PC-3 (cell line): ENCODE results near the gene SIGLEC12. TPM values are rescaled to one million over a fixed set of nuclear protein-coding genes. Genes with fewer than 3 reads are reported as not detected.
"Not testable (repeated sequence)": the region's sequence is repeated elsewhere in the genome, so short reads cannot be mapped to it uniquely, and the experiment has no call there.

Experiments
- ATAC-seq: fragments of 200-7000 bp; cut with Tn5 transposase; 2 replicates; pipeline ENCODE4 v1.9.1; 2020; ENCODE audit warnings: mild to moderate bottlenecking, moderate library complexity
- BruUV-seq: library from RNA; stranded (reverse); fragments of 400-500 nt; replicated peaks from 2 replicates; lab custom pipeline; 2021; lab: Mats Ljungman, UMichigan
- CTCF ChIA-PET: fragments of 300-600 bp; sonication (Branson Sonifier 250); formaldehyde crosslinking; loops from one replicate; lab custom pipeline; 2022; ENCODE audit warnings: antibody characterized with exemption; lab: Charles Lee
- POLR2A ChIA-PET: fragments of 300-600 bp; sonication (Branson Sonifier 250); formaldehyde crosslinking; loops from one replicate; lab custom pipeline; 2022; ENCODE audit warnings: antibody characterized with exemption; ENCODE audit not compliant: unreplicated experiment; lab: Charles Lee
- DNase-seq: peaks from one replicate; pipeline ENCODE4 v3.0.0-alpha.2; 2015
- H2AFZ ChIP-seq: fragments of 300-600 bp; sonication (generic); 2 replicates; pipeline ENCODE4 v1.6.0; 2016; ENCODE audit warnings: antibody characterized with exemption, low read length
- H3F3A ChIP-seq: fragments of 300-600 bp; sonication (generic); one replicate; pipeline ENCODE4 v1.6.0; 2017; ENCODE audit warnings: antibody characterized with exemption, low read length, control low read depth, mild to moderate bottlenecking; ENCODE audit not compliant: unreplicated experiment
- H3K27ac ChIP-seq: fragments of 300-600 bp; sonication (generic); 2 replicates; pipeline ENCODE4 v1.5.1; 2016; ENCODE audit warnings: mild to moderate bottlenecking, low read length
- H3K27me3 ChIP-seq: fragments of 300-600 bp; sonication (generic); 2 replicates; pipeline ENCODE4 v1.6.1; 2016; ENCODE audit warnings: low read length, mixed read lengths
- H3K36me3 ChIP-seq: fragments of 300-600 bp; sonication (generic); 2 replicates; pipeline ENCODE4 v1.6.1; 2016; ENCODE audit warnings: low read depth, mixed run types, low read length, mixed read lengths
- H3K4me1 ChIP-seq: fragments of 300-600 bp; sonication (generic); 2 replicates; pipeline ENCODE4 v1.5.1; 2016; ENCODE audit warnings: low read length; ENCODE audit not compliant: insufficient read depth
- H3K4me2 ChIP-seq: fragments of 300-600 bp; sonication (generic); 2 replicates; pipeline ENCODE4 v1.6.0; 2016; ENCODE audit warnings: low read length
- H3K4me3 ChIP-seq: fragments of 300-600 bp; sonication (generic); 2 replicates; pipeline ENCODE4 v1.5.1; 2016; ENCODE audit warnings: mild to moderate bottlenecking, low read length, mixed read lengths
- H3K79me2 ChIP-seq: fragments of 300-600 bp; sonication (generic); 2 replicates; pipeline ENCODE4 v1.6.1; 2017; ENCODE audit warnings: low read length, mixed read lengths
- H3K9ac ChIP-seq: fragments of 300-600 bp; sonication (generic); 2 replicates; pipeline ENCODE4 v1.6.0; 2016; ENCODE audit warnings: mild to moderate bottlenecking, low read length
- H3K9me2 ChIP-seq: fragments of 300-600 bp; sonication (generic); replicated peaks from 2 replicates; pipeline ENCODE4 v1.6.1; 2016; ENCODE audit warnings: mixed run types, low read length, mixed read lengths
- H3K9me3 ChIP-seq: fragments of 300-600 bp; sonication (generic); 2 replicates; pipeline ENCODE4 v1.6.1; 2016; ENCODE audit warnings: low read length, mixed read lengths
- H4K20me1 ChIP-seq: fragments of 300-600 bp; sonication (generic); 2 replicates; pipeline ENCODE4 v1.6.1; 2016; ENCODE audit warnings: low read length, mixed read lengths
- EZH2 ChIP-seq: fragments of 300-600 bp; sonication (generic); IDR thresholded peaks from one replicate; pipeline ENCODE4 v1.6.1; 2017; ENCODE audit warnings: antibody characterized with exemption, mild to moderate bottlenecking, low read length; ENCODE audit not compliant: unreplicated experiment
- EZH2phosphoT487 ChIP-seq: fragments of 300-600 bp; sonication (generic); IDR thresholded peaks from 2 replicates; pipeline ENCODE4 v1.6.1; 2018; ENCODE audit warnings: mild to moderate bottlenecking, antibody characterized with exemption, low read length, borderline replicate concordance
- intact Hi-C: fragments of 100-400 bp; cut with micrococcal nuclease; formaldehyde crosslinking; loops from 2 replicates; pipeline ENCODE4 v1.9.0; 2023
- total RNA-seq: library from RNA; depleted of rRNA; stranded (reverse); fragments of >200 nt; gene quantifications from 2 replicates; pipeline ENCODE4 v1.2.3, GENCODE V29; 2014
- TF ChIP-seq, protein P1 (sequence below): fragments of 300-600 bp; sonication (generic); conservative IDR thresholded peaks from 2 replicates; pipeline ENCODE4 v1.5.1; 2017; ENCODE audit warnings: antibody characterized with exemption, low read depth, mild to moderate bottlenecking, low read length

Gene SIGLEC12
- total RNA-seq, 1 experiment from 2014 or later: not detected

DNA sequence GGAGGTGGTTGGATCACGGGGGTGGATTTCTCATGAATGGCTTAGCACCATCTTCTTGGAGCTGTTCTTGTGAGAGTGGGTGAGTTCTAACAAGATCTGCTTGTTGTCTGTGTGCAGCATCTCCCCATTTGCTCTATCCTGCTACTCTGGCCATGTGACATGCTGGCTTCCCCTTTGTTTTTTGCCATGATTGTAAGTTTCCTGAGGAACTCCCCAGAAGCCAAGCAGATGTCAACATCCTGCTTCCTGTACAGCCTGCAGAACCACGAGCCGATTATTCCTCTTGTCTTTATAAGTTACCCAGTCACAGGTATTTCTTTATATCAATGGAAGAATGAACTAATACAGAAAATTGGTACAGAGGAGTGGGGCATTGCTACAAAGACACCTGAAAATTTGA is 2.3 kb upstream of the SIGLEC12 start:
- Histone ChIP-seq H3K79me2 (no peaks in the 10 kb centered on the region), H3K9ac (no peak overlapping the region), H3K4me1 (no peaks in the 10 kb centered on the region), H3K27ac (no peak overlapping the region), H3K27me3 (peaks cover 39% of the 10 kb centered on the region), H3K4me2 (no peak overlapping the region), H3K9me3 (no peaks in the 10 kb centered on the region), H2AFZ (no peak overlapping the region), H3F3A (no peaks in the 10 kb centered on the region), H3K36me3 (no peaks in the 10 kb centered on the region), H3K9me2 (no peaks in the 10 kb centered on the region), H4K20me1 (no peaks in the 10 kb centered on the region), H3K4me3 (no peak overlapping the region)
- no peak for ATAC-seq
- BruUV-seq: no TSS peak
- intact Hi-C loops: no loop called here
- ChIA-PET POLR2A (no interaction called here), CTCF (interaction anchor here (0.6 kb wide), 1 partner anchor 82 kb away, joined by 3 read pairs; no protein-coding TSS in a partner anchor)
- DNase-seq: no peak
- TF ChIP-seq, protein P1, sequence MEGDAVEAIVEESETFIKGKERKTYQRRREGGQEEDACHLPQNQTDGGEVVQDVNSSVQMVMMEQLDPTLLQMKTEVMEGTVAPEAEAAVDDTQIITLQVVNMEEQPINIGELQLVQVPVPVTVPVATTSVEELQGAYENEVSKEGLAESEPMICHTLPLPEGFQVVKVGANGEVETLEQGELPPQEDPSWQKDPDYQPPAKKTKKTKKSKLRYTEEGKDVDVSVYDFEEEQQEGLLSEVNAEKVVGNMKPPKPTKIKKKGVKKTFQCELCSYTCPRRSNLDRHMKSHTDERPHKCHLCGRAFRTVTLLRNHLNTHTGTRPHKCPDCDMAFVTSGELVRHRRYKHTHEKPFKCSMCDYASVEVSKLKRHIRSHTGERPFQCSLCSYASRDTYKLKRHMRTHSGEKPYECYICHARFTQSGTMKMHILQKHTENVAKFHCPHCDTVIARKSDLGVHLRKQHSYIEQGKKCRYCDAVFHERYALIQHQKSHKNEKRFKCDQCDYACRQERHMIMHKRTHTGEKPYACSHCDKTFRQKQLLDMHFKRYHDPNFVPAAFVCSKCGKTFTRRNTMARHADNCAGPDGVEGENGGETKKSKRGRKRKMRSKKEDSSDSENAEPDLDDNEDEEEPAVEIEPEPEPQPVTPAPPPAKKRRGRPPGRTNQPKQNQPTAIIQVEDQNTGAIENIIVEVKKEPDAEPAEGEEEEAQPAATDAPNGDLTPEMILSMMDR: no peak
- TF ChIP-seq EZH2 (no peak), EZH2phosphoT487 (no peak)

DNA sequence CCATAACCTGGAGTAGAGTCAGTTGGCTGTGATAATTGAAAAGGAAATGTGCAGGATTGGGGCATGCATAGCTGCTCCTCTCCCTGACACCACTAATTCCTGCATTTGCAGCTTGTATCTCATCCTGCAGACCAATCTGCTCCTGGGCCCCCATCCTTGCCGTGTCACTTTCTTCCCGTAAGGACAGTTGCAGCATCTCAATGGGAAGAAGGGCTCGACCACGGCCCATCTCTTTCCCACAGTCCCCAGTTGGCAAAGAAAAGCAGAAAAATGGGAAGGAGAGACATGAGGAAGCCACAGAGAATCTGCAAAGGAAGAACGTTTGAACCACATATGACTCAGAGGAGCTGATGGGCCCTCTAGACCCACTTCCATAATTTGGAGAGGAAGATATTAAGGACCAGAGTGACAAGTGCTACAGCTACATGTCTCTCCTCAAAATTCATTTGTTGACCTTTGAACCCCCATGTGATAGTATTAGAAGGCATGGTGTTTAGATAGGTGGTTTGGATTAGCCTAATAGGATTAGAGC is 1.8 kb upstream of the SIGLEC12 start:
- intact Hi-C loops: no loop called here
- Histone ChIP-seq H4K20me1 (no peaks in the 10 kb centered on the region), H3K27ac (no peak overlapping the region), H3K9me3 (no peaks in the 10 kb centered on the region), H3F3A (no peaks in the 10 kb centered on the region), H3K9ac (no peak overlapping the region), H3K79me2 (no peaks in the 10 kb centered on the region), H3K9me2 (no peaks in the 10 kb centered on the region), H3K4me2 (no peak overlapping the region), H3K4me3 (no peak overlapping the region), H3K4me1 (no peaks in the 10 kb centered on the region), H2AFZ (no peak overlapping the region), H3K36me3 (no peaks in the 10 kb centered on the region), H3K27me3 (peaks cover 36% of the 10 kb centered on the region)
- ATAC-seq: no peak
- CTCF ChIA-PET: no interaction called here
- no TSS peak for BruUV-seq
- TF ChIP-seq, protein P1: no peak
- TF ChIP-seq EZH2phosphoT487: no peak
- no peak for TF ChIP-seq EZH2
- no peak for DNase-seq
- POLR2A ChIA-PET: no interaction called here

DNA sequence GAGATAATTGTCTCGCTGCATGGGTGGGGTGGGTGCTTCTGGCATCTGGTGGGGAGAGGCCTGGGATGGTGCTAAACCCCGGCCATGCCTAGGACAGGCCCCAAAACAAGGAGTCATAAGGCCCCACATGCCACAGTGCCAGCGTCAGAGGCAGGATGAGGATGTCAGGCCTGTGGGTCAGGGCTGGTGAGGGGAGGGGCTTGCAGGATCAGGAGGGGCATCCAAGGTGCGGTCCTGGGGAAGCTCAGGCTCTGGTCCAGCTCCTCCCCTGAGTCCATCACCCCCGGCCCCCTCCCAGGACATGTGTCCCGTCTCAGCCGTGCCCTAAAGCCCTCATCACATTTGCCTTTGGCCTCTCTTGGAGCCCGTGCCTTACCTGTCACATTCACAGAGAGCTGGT is 669 bp downstream of the SIGLEC12 start:
- H3F3A ChIP-seq, H3K9me3 ChIP-seq, intact Hi-C loops, H3K79me2 ChIP-seq, H3K4me1 ChIP-seq, H3K27ac ChIP-seq, H2AFZ ChIP-seq, POLR2A ChIA-PET, DNase-seq, H3K9me2 ChIP-seq, ATAC-seq, H3K4me2 ChIP-seq, H3K36me3 ChIP-seq, H4K20me1 ChIP-seq, CTCF ChIA-PET, BruUV-seq, H3K4me3 ChIP-seq, H3K9ac ChIP-seq: not testable (repeated sequence)
- peaks cover 47% of the 10 kb centered on the region; the same call in 1 of the 2 replicates for H3K27me3 ChIP-seq
